Activated CD4-positive, alpha-beta T cell treated with anti-CD3 and anti-CD28 coated beads for 36 hours (primary cell): ENCODE measurements around the gene HBZ. TPM values are rescaled to one million over a fixed set of nuclear protein-coding genes. Genes with fewer than 3 reads are reported as not detected.
"Not testable (repeated sequence)": the region's sequence is repeated elsewhere in the genome, so short reads cannot be mapped to it uniquely, and the experiment has no call there.

Experiments used
- ATAC-seq: fragments of 200-7000 bp; cut with Tn5 transposase; one replicate; pipeline ENCODE4 v1.10.0; 2021; ENCODE audit warnings: mild to moderate bottlenecking, moderate library complexity
- CTCF ChIA-PET: fragments of 350-600 bp; sonication (Branson Sonifier 250); formaldehyde crosslinking; loops from one replicate; lab custom pipeline; 2021; ENCODE audit warnings: antibody characterized with exemption; lab: Charles Lee
- POLR2A ChIA-PET: fragments of 350-600 bp; sonication (Branson Sonifier 250); formaldehyde crosslinking; loops from one replicate; lab custom pipeline; 2021; ENCODE audit warnings: antibody characterized with exemption, inconsistent platforms; lab: Charles Lee
- DNase-seq: peaks from one replicate; pipeline ENCODE4 v3.0.0-alpha.2; 2020
- H3K27ac Mint-ChIP-seq: one replicate; pipeline ENCODE4 v1.8.0; 2021; ENCODE audit warnings: mixed read lengths
- H3K27me3 Mint-ChIP-seq: one replicate; pipeline ENCODE4 v1.8.0; 2021; ENCODE audit warnings: mixed read lengths
- H3K36me3 Mint-ChIP-seq: one replicate; pipeline ENCODE4 v1.8.0; 2021; ENCODE audit warnings: low read depth, mixed read lengths
- H3K4me1 Mint-ChIP-seq: one replicate; pipeline ENCODE4 v1.8.0; 2021; ENCODE audit warnings: mixed read lengths
- H3K4me3 Mint-ChIP-seq: one replicate; pipeline ENCODE4 v1.8.0; 2021; ENCODE audit warnings: mild to moderate bottlenecking, moderate library complexity, mixed read lengths
- H3K9me3 Mint-ChIP-seq: one replicate; pipeline ENCODE4 v1.8.0; 2021; ENCODE audit warnings: low read depth, mixed read lengths
- intact Hi-C, 2 experiments: fragments of 100-400 bp; cut with DNase I in 1 of 2; cut with micrococcal nuclease in 1 of 2; formaldehyde crosslinking; loops; one replicate each; pipeline versions ENCODE4 v1.14.2 to v1.15.1; 2022 to 2024; cut with DNase I, micrococcal nuclease
- total RNA-seq, 2 experiments: library from RNA; stranded (reverse); gene quantifications; one replicate each; pipeline ENCODE4 v1.2.3, GENCODE V29; 2021

HBZ gene
- total RNA-seq, 2 experiments from 2014 or later, result not detected

DNA sequence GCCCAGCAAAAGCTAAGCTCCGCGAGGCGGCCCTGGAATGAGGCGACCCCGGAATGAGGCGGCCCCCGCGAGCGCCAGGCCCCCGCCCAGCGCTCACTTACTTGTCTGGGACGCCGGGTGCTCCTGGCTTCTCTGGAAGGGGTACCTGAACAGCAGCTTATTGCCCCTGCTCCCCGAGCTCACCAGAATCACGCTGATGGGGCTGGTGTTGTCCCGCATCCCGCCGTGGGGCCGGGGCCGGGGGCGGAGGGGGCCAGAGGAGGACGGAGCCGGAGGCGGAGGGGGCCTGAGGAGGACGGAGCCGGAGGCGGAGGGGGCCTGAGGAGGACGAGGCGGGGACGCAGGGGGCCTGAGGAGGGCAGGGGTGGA is 14.4 kb upstream of the HBZ start:
- peak; percentile 8 for ATAC-seq
- POLR2A ChIA-PET, result interaction anchor here (0.6 kb wide), 1 partner anchor 68 kb away, joined by 3 read pairs; no protein-coding TSS in a partner anchor
- no peaks in the 10 kb centered on the region for H3K9me3 Mint-ChIP-seq

DNA sequence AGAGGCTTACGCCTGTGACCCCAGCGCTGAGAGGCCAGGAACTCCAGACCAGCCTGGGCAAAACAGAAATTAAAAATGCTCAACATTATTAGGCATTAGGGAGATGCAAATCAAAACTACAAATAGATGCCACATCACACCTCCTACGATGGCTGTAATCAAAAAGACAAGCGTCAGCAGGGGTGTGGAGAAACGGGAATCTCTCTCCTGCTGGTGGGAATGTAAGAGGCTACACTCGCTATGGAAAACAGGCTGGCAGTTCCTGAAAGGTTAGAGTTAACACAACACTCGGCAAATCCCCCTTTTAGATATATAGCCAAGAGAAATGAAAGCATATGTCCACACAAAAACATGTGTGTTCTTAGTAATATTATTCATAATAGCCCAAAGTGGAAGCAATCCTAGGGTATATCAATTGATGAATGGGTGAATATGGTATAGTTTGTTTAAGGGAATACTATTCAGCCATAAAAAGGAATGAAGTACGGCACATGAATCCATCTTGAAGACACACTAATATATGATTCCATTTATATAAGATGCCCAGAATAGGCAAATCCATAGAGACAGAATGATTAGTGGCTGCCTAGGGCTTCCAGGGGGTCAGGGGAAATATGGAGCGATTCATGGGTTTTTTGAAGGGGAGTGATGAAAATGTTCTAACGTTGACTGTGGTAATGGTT is 12.1 kb upstream of the HBZ start:
- peaks cover 6% of the 10 kb centered on the region for H3K27me3 Mint-ChIP-seq
- CTCF ChIA-PET, result interaction anchor here (0.7 to 0.8 kb wide), 2 partner anchors 8 to 182 kb away, joined by 3 read pairs; no protein-coding TSS in a partner anchor
- ATAC-seq, result no peak
- H3K27ac Mint-ChIP-seq, result no peak overlapping the region
- H3K4me1 Mint-ChIP-seq, result peaks cover 10% of the 10 kb centered on the region
- peaks cover 8% of the 10 kb centered on the region for H3K36me3 Mint-ChIP-seq
- POLR2A ChIA-PET, result no interaction called here
- intact Hi-C loops, result no loop called here
- H3K4me3 Mint-ChIP-seq, result peak overlapping the region; percentile 9
- H3K9me3 Mint-ChIP-seq, result no peaks in the 10 kb centered on the region
- DNase-seq, result no peak

More for the DNA sequence above, 14.4 kb upstream of the HBZ start:
- CTCF ChIA-PET, result interaction anchor here (0.6 kb wide), 1 partner anchor 11 kb away, joined by 3 read pairs; no protein-coding TSS in a partner anchor
- Mint-ChIP-seq H3K4me3 (peak overlapping the region; percentile 78), H3K27ac (peak overlapping the region; percentile 81), H3K4me1 (peaks cover 24% of the 10 kb centered on the region), H3K27me3 (no peaks in the 10 kb centered on the region), H3K36me3 (peaks cover 14% of the 10 kb centered on the region)
- intact Hi-C loops, result loop anchor here in 1 of 2 experiments (1.0 to 5.0 kb wide), 11 partner anchors 27 to 498 kb away; partner anchors contain the start of genes CAPN15, HBM, LUC7L and METTL26
- peak; percentile 43 for DNase-seq

DNA sequence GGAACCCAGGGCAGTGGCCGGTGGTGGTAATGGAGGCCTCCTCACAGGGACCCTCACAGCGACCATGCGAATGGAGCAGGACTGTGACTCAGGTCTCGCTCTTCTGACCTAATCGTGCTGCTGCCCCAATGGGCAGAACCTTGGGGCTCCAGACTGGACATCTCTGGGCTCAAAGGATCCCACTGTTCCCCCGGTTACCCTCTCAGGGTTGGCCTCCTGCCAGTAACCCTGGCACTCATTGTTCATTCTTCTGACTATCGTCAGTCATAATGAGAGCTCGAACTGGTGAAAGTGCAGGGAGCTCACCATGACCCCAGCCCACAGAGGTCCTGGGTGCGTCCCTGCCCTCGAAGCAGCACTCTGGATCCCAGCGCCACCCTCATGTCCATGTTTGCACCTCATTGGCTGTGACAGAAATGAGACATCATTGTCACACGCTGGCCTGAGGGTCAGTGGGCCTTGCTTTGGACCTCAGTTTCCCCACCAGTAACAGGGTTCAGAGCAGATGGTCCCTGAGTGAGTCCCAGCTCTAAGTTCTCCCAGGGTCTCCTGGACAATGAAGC is 10.0 kb upstream of the HBZ start:
- ChIA-PET POLR2A (no interaction called here), CTCF (no interaction called here)
- no peaks in the 10 kb centered on the region for H3K4me1 Mint-ChIP-seq
- H3K36me3 Mint-ChIP-seq, result no peaks in the 10 kb centered on the region
- ATAC-seq (no peak), DNase-seq (no peak)
- no peak overlapping the region for H3K4me3 Mint-ChIP-seq
- no peak overlapping the region for H3K27ac Mint-ChIP-seq
- intact Hi-C loops, result no loop called here
- no peaks in the 10 kb centered on the region for H3K9me3 Mint-ChIP-seq
- peaks cover 8% of the 10 kb centered on the region for H3K27me3 Mint-ChIP-seq

DNA sequence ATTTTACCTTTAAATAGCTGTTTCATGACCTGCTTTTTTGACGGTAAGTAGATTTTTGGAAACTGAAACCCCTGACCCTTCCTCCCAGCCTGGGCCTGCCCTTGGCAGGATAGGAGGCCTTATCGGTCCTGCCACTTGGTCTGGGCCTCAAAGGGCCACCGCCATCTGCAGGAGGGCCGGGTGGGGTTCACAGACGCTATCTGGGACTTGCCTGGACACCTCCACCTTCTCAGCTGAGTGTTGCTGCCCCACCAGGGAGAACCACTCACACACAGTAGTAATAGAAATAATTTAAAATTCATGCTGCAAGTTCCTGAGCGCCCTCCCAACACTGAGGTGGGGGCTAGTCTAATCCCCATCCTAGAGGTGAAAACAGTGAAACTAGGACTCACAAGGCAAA is 9.4 kb upstream of the HBZ start:
- POLR2A ChIA-PET, result no interaction called here
- Mint-ChIP-seq H3K9me3 (no peaks in the 10 kb centered on the region), H3K4me1 (no peaks in the 10 kb centered on the region), H3K27me3 (peaks cover 8% of the 10 kb centered on the region), H3K36me3 (no peaks in the 10 kb centered on the region), H3K27ac (no peak overlapping the region), H3K4me3 (no peak overlapping the region)
- intact Hi-C loops, result no loop called here
- DNase-seq (no peak), ATAC-seq (no peak)
- CTCF ChIA-PET, result interaction anchor here (0.6 to 1.1 kb wide), 2 partner anchors 38 to 196 kb away, joined by 3 read pairs; no protein-coding TSS in a partner anchor

DNA sequence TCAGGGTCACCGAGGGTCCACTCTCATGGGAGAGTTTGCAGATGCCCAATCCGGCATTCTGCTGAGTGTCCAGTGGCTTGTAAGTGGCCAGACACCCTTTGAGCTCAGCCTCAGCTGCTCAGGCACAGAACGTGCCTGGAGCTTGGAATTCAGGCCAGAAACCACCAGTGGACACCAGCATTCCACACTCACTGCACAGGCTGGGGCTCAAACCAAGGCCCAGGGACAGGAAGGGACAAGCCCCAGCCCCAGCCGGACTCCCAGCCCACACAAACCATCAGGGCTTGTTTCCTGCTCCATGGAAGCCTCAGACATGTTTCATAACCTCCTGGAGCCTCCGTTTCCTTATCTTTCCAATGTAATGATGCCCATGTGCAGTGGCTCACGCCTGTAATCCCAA is 9.0 kb upstream of the HBZ start:
- intact Hi-C loops, result no loop called here
- Mint-ChIP-seq H3K4me1 (no peaks in the 10 kb centered on the region), H3K9me3 (no peaks in the 10 kb centered on the region), H3K27me3 (peaks cover 11% of the 10 kb centered on the region), H3K27ac (no peak overlapping the region), H3K36me3 (no peaks in the 10 kb centered on the region), H3K4me3 (no peak overlapping the region)
- ChIA-PET CTCF (interaction anchor here (0.6 to 1.1 kb wide), 2 partner anchors 39 to 195 kb away, joined by 3 read pairs; no protein-coding TSS in a partner anchor), POLR2A (no interaction called here)
- DNase-seq (no peak), ATAC-seq (no peak)

DNA sequence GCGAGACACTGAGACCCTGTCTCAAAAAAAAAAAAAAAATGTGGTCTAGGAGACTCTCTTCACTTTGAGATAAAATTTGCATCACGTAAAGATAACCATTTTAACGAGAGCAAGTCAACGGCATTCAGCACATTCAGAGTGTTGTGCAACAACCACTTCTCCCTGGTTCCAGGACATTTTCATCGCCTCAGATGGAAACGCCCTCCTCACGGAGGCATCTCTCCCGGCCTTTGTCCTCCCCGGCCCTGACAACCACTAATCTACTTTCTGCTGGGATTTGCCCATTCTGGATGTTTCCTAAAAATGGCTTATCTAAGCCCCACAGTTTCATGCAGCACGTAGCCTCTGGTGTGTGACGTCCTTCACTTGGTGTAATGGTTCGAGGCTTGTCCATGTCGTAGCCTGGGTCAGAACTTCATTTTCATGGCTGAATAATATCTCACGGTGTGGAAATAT is 7.6 kb upstream of the HBZ start:
- Mint-ChIP-seq H3K9me3 (no peaks in the 10 kb centered on the region), H3K27me3 (peaks cover 14% of the 10 kb centered on the region), H3K36me3 (no peaks in the 10 kb centered on the region), H3K4me3 (no peak overlapping the region), H3K27ac (no peak overlapping the region), H3K4me1 (no peaks in the 10 kb centered on the region)
- DNase-seq (no peak), ATAC-seq (no peak)
- intact Hi-C loops, result no loop called here
- CTCF ChIA-PET, result no interaction called here
- POLR2A ChIA-PET, result no interaction called here

DNA sequence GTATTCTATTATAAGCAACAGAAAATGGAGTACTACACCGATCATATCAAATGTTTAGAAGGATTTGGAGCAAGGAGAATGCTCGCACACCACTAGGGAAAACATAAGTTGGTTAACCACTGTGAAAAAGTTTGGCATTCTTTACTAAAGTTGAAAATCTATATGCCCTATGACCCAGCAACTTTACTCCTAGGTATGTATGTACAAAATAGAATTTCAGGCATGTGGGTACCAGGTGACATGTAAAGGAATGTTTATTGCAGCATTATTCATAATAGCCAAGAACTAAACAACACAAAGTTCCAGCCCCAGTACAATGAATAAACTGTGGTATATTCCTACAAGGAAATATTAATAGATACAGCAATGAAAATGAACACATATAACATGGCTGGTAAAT is 5.8 kb upstream of the HBZ start:
- no peaks in the 10 kb centered on the region for H3K36me3 Mint-ChIP-seq
- no peaks in the 10 kb centered on the region for H3K4me1 Mint-ChIP-seq
- no peaks in the 10 kb centered on the region for H3K9me3 Mint-ChIP-seq
- intact Hi-C loops, result no loop called here
- no peak overlapping the region for H3K4me3 Mint-ChIP-seq
- DNase-seq, result no peak
- no peak overlapping the region for H3K27ac Mint-ChIP-seq
- peaks cover 14% of the 10 kb centered on the region for H3K27me3 Mint-ChIP-seq
- CTCF ChIA-PET, result no interaction called here
- POLR2A ChIA-PET, result no interaction called here
- ATAC-seq, result no peak

DNA sequence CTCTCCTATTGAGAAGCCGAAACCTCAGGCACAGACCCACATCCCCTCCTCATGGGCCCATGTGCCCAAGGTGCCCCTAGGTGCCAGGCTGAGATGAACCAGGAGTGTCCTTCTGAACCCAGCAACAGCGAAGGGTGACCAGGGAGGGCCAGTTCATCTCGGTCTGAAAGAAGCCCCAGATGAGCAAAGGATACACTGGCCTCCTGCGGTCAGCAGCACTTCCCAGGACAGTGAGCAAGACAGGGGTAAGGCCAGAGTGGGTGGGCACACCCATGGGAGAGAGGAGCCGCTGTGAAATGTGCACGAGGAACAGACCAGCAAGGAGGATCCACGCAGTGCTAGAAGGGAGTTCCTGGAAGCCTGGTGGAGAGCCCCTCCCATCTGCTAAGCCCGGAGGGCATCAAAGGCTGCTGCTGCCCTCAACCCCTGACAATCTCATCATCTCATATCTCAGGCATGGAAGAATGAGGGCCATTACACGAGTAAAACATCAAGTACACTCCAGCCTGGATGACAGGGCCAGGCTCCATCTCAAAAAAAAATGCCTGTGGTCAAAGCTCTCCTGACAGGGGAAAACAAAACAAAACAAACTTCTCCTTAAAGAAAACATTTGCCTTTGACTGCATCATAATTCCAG is 3.3 kb upstream of the HBZ start:
- no peaks in the 10 kb centered on the region for H3K36me3 Mint-ChIP-seq
- peaks cover 14% of the 10 kb centered on the region for H3K27me3 Mint-ChIP-seq
- POLR2A ChIA-PET, result no interaction called here
- H3K4me3 Mint-ChIP-seq, result no peak overlapping the region
- ATAC-seq (no peak), DNase-seq (no peak)
- no peaks in the 10 kb centered on the region for H3K4me1 Mint-ChIP-seq
- no peak overlapping the region for H3K27ac Mint-ChIP-seq
- CTCF ChIA-PET, result interaction anchor here (0.7 to 1.0 kb wide), 2 partner anchors 11 to 65 kb away, joined by 3 read pairs; no protein-coding TSS in a partner anchor
- no peaks in the 10 kb centered on the region for H3K9me3 Mint-ChIP-seq
- intact Hi-C loops, result no loop called here

DNA sequence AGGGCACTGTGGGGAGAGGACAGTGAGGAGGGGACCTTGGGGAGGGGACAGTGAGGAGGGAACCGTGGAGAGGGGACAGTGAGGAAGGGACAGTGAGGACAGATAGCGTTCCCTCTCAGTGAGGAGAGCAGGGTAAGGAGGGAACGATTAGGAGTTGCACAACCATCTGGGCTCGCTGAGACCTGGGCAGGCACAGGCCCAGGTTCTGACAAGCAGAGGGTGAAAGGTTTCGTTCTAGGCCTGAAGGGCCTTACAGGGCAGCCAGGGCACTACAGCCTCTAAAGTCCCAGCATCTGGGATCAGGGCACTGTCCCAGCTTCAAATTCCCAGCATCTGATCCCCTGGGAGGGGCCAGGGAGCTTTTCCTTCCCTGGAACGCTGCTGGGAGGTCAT is 681 bp downstream of the HBZ start:
- CTCF ChIA-PET, H3K9me3 Mint-ChIP-seq, H3K4me3 Mint-ChIP-seq: not testable (repeated sequence)

DNA sequence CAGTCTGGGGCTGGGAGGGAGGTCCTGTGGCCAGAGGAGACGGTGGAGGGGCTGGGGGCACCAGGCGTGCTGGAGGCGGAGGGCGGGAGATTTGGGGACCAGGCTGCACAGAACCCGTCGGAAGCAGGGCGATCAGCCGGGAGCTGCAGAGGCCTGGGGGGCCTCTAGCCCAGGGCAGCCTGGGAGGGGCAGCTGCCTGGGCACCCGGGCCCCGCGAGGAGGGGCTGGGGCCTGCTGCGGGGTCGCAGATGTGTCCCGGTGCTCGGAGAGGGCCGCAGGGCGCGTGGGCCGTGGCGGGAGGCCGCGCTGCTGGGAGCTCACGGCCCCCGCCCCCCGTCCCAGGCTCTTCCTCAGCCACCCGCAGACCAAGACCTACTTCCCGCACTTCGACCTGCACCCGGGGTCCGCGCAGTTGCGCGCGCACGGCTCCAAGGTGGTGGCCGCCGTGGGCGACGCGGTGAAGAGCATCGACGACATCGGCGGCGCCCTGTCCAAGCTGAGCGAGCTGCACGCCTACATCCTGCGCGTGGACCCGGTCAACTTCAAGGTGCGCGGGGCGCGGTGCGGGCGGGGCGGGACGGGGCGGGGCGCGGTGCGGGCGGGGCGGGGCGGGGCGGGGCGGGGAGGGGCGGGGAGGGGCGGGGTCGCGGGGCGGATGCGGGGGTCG is 1.2 kb downstream of the HBZ start:
- peaks cover 29% of the 10 kb centered on the region for H3K27me3 Mint-ChIP-seq
- H3K36me3 Mint-ChIP-seq, POLR2A ChIA-PET, H3K4me1 Mint-ChIP-seq, H3K27ac Mint-ChIP-seq, DNase-seq, H3K4me3 Mint-ChIP-seq, H3K9me3 Mint-ChIP-seq, CTCF ChIA-PET: not testable (repeated sequence)
- peak; percentile 51 for ATAC-seq
- intact Hi-C loops, result loop anchor here (1.0 kb wide), 1 partner anchor 9 kb away; no protein-coding TSS in a partner anchor

More for the DNA sequence above, 681 bp downstream of the HBZ start:
- POLR2A ChIA-PET, H3K4me1 Mint-ChIP-seq, DNase-seq, H3K27ac Mint-ChIP-seq, H3K36me3 Mint-ChIP-seq: not testable (repeated sequence)
- intact Hi-C loops, result loop anchor here (1.0 kb wide), 1 partner anchor 9 kb away; no protein-coding TSS in a partner anchor
- H3K27me3 Mint-ChIP-seq, result peaks cover 29% of the 10 kb centered on the region
- ATAC-seq, result peak; percentile 28
